Endothelial cell of umbilical vein (primary cell): ENCODE data around the gene TRPM3. TPM values are rescaled to one million over a fixed set of nuclear protein-coding genes. Genes with fewer than 3 reads are reported as not detected.

Experiments
- BruUV-seq: library from RNA; stranded (reverse); fragments of 400-500 nt; replicated peaks from 2 replicates; lab custom pipeline; 2021; lab: Mats Ljungman, UMichigan
- CTCF ChIA-PET: fragments of 300-600, 350-600 bp; sonication (Branson Sonifier 250); formaldehyde crosslinking; loops from one replicate; lab custom pipeline; 2021; ENCODE audit warnings: antibody characterized with exemption, inconsistent platforms; lab: Charles Lee
- POLR2A ChIA-PET: fragments of 300-600, 350-600 bp; sonication (Branson Sonifier 250); formaldehyde crosslinking; loops from one replicate; lab custom pipeline; 2021; ENCODE audit warnings: antibody characterized with exemption, inconsistent platforms; lab: Charles Lee
- DNase-seq: peaks from one replicate; pipeline ENCODE4 v3.0.0-alpha.2; 2011; ENCODE audit warnings: low read depth, low spot score
- FAIRE-seq: peaks from 2 replicates; lab custom pipeline; 2011; peaks lifted over from hg19 to GRCh38; lab: Jason Lieb, UNC
- H2AFZ ChIP-seq: 2 replicates; pipeline ENCODE4 v1.6.0; 2012; ENCODE audit warnings: low read depth, low read length, control low read depth, inconsistent platforms
- H3K27ac ChIP-seq: 2 replicates; pipeline ENCODE4 v1.5.1; 2011; ENCODE audit warnings: low read depth, mild to moderate bottlenecking, control low read depth, low read length, moderate library complexity; ENCODE audit not compliant: insufficient read depth
- H3K27me3 ChIP-seq, 2 experiments: 2 replicates each; pipeline versions ENCODE4 v1.6.0 to v1.6.1; 2011; ENCODE audit warnings: low read length in 2 of 2, mixed read lengths in 1 of 2; ENCODE audit not compliant: control insufficient read depth in 2 of 2, insufficient read depth in 2 of 2
- H3K36me3 ChIP-seq, 2 experiments: 2 replicates in 1 of 2; 3 replicates in 1 of 2; pipeline ENCODE4 v1.5.1; 2011; ENCODE audit warnings: low read length in 2 of 2, mild to moderate bottlenecking in 1 of 2, moderate library complexity in 1 of 2; ENCODE audit not compliant: control insufficient read depth in 2 of 2, insufficient read depth in 2 of 2; ENCODE audit errors: extremely low read depth in 1 of 2
- H3K4me1 ChIP-seq: 3 replicates; pipeline ENCODE4 v1.5.1; 2011; ENCODE audit warnings: mild to moderate bottlenecking, low read length; ENCODE audit not compliant: control insufficient read depth, insufficient read depth; ENCODE audit errors: extremely low read depth
- H3K4me2 ChIP-seq: 2 replicates; pipeline ENCODE4 v1.6.1; 2011; ENCODE audit warnings: low read length, control low read depth, mixed read lengths; ENCODE audit not compliant: insufficient read depth
- H3K4me3 ChIP-seq, 3 experiments: fragments of 200-600 bp in 1 of 3; sonication (generic), shearing (Covaris generic) in 1 of 3; replicated peaks in 1 of 3; 2 replicates each; pipeline ENCODE4 v1.5.1; 2011 to 2016; ENCODE audit warnings: control low read depth in 3 of 3, low read length in 3 of 3, mild to moderate bottlenecking in 2 of 3, inconsistent platforms in 1 of 3, low read depth in 1 of 3, moderate library complexity in 1 of 3; ENCODE audit not compliant: insufficient read depth in 1 of 3
- H3K79me2 ChIP-seq: 2 replicates; pipeline ENCODE4 v1.6.0; 2012; ENCODE audit warnings: low read length, inconsistent platforms; ENCODE audit not compliant: control insufficient read depth, insufficient read depth
- H3K9ac ChIP-seq: replicated peaks from 2 replicates; pipeline ENCODE3; 2011; ENCODE audit warnings: low read length, control low read depth; ENCODE audit not compliant: insufficient read depth; ENCODE audit errors: extremely low read depth
- H3K9me1 ChIP-seq: replicated peaks from 3 replicates; pipeline ENCODE4 v1.6.0; 2011; ENCODE audit warnings: mild to moderate bottlenecking, low read length; ENCODE audit not compliant: control insufficient read depth, insufficient read depth; ENCODE audit errors: extremely low read depth
- H3K9me3 ChIP-seq: replicated peaks from 2 replicates; pipeline ENCODE4 v1.5.1; 2012; ENCODE audit warnings: low read length, inconsistent platforms; ENCODE audit not compliant: control insufficient read depth, insufficient read depth
- H4K20me1 ChIP-seq: replicated peaks from 2 replicates; pipeline ENCODE3; 2011; ENCODE audit warnings: mild to moderate bottlenecking, low read length; ENCODE audit not compliant: control insufficient read depth, insufficient read depth; ENCODE audit errors: extremely low read depth
- FOS ChIP-seq: IDR thresholded peaks from 2 replicates; pipeline ENCODE4 v1.6.1; 2011; ENCODE audit warnings: mild to moderate bottlenecking, low read length, moderate library complexity, borderline replicate concordance; ENCODE audit not compliant: insufficient read depth
- JUN ChIP-seq: IDR thresholded peaks from 2 replicates; pipeline ENCODE4 v1.6.1; 2011; ENCODE audit warnings: borderline replicate concordance, low read depth; ENCODE audit not compliant: insufficient read length, insufficient read depth
- MYC ChIP-seq: IDR thresholded peaks from one replicate; pipeline ENCODE4 v1.6.1; 2011; ENCODE audit warnings: mild to moderate bottlenecking, low read depth, low read length
- POLR2AphosphoS5 ChIP-seq: IDR thresholded peaks from 2 replicates; pipeline ENCODE4 v1.6.1; 2012; ENCODE audit warnings: low read depth, mild to moderate bottlenecking, control low read depth, low read length, moderate library complexity; ENCODE audit not compliant: insufficient read depth
- dilution Hi-C: fragments of 300-500 bp; cut with MboI; formaldehyde crosslinking; loops from one replicate; pipeline ENCODE4 v1.15.0; 2019; ENCODE audit warnings: low sequenced_read_pairs; ENCODE audit not compliant: extremely low pct_ligation_motif_present
- intact Hi-C: fragments of 100-400 bp; cut with micrococcal nuclease; formaldehyde crosslinking; loops from one replicate; pipeline ENCODE4 v1.10.0; 2022
- polyA plus RNA-seq, 4 experiments: library from polyadenylated mRNA; depleted of rRNA in 3 of 4; stranded (reverse) in 3 of 4; unstranded in 1 of 4; fragments of >200 nt; gene quantifications; 2 replicates each; pipeline versions ENCODE4 v1.2.1 to v1.2.3, GENCODE V29; 2011 to 2012; ENCODE audit warnings: missing spikeins in 1 of 4
- total RNA-seq: library from RNA; stranded (reverse); gene quantifications from 2 replicates; pipeline ENCODE4 v1.2.3, GENCODE V29; 2021
- TF ChIP-seq, protein P1 (sequence below), 2 donors: IDR thresholded peaks; 1 replicate in 1 of 2; 2 replicates in 1 of 2; pipeline ENCODE4 v1.5.1; 2011; ENCODE audit warnings: low read length in 2 of 2, mild to moderate bottlenecking in 2 of 2, moderate library complexity in 2 of 2, control low read depth in 1 of 2, inconsistent platforms in 1 of 2, low read depth in 1 of 2; ENCODE audit not compliant: insufficient read depth in 1 of 2; ENCODE audit errors: extremely low read depth in 1 of 2
- TF ChIP-seq, protein P2 (sequence below): IDR thresholded peaks from 2 replicates; pipeline ENCODE4 v1.6.1; 2011; ENCODE audit not compliant: insufficient read depth, insufficient read length

TRPM3 gene
- total and polyA plus RNA-seq, 2 donors (not counting 3 experiments of a cell fraction or from before 2014, with no cell fraction given) = 0.17 to 0.33 TPM

DNA sequence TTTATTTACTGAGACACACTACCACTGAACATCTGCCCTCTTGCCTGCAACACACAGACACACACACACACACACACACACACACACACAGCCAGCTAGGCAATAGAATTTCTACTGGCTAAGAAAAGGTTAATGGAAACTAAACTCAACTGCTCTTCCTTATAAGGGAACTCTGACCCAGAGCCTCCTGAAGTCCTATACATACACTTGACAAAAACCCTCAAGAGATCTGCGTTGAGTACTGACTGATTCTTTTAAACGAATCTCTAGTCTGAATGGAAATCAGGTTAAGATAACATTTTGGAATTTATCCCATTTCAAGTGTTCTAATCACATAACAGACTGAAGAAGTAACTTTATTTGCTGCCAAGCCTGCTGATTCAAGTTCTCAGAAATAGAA is 25.9 kb upstream of the TRPM3 start:
- Histone ChIP-seq H3K79me2 (no peaks in the 10 kb centered on the region), H3K27ac (no peak overlapping the region), H3K4me3 (no peak overlapping the region), H3K4me1 (peaks cover 23% of the 10 kb centered on the region), H2AFZ (no peak overlapping the region), H3K36me3 (no peaks in the 10 kb centered on the region), H3K4me2 (no peak overlapping the region), H3K27me3 (no peaks in the 10 kb centered on the region), H4K20me1 (no peaks in the 10 kb centered on the region), H3K9me3 (no peaks in the 10 kb centered on the region), H3K9ac (no peak overlapping the region), H3K9me1 (no peaks in the 10 kb centered on the region)
- no peak for DNase-seq
- TF ChIP-seq, protein P1, sequence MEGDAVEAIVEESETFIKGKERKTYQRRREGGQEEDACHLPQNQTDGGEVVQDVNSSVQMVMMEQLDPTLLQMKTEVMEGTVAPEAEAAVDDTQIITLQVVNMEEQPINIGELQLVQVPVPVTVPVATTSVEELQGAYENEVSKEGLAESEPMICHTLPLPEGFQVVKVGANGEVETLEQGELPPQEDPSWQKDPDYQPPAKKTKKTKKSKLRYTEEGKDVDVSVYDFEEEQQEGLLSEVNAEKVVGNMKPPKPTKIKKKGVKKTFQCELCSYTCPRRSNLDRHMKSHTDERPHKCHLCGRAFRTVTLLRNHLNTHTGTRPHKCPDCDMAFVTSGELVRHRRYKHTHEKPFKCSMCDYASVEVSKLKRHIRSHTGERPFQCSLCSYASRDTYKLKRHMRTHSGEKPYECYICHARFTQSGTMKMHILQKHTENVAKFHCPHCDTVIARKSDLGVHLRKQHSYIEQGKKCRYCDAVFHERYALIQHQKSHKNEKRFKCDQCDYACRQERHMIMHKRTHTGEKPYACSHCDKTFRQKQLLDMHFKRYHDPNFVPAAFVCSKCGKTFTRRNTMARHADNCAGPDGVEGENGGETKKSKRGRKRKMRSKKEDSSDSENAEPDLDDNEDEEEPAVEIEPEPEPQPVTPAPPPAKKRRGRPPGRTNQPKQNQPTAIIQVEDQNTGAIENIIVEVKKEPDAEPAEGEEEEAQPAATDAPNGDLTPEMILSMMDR (IDR thresholded peaks at IDR 0.05; ENCODE audit: extremely low read depth in 1 of 2, insufficient read depth in 1 of 2, low read depth in 1 of 2, low read length in 2 of 2) = no peak
- no peak for TF ChIP-seq FOS
- TF ChIP-seq POLR2AphosphoS5 = no peak
- TF ChIP-seq JUN = no peak
- TF ChIP-seq, protein P2, sequence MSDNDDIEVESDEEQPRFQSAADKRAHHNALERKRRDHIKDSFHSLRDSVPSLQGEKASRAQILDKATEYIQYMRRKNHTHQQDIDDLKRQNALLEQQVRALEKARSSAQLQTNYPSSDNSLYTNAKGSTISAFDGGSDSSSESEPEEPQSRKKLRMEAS = no peak
- no peak for TF ChIP-seq MYC
- intact Hi-C loops = loop anchor here (5.0 to 10.0 kb wide), 6 partner anchors 145 to 1015 kb away; partner anchors contain the start of genes CEMIP2 and KLF9
- dilution Hi-C loops = no loop called here
- no TSS peak for BruUV-seq
- ChIA-PET POLR2A (no interaction called here), CTCF (no interaction called here)
- FAIRE-seq = no peak
